Measurements from ENCODE around the gene ALG5. TPM values are rescaled to one million over a fixed set of nuclear protein-coding genes. Genes with fewer than 3 reads are reported as not detected.

The ALG5 gene
- total RNA-seq, 1 donor from 2014 or later: 52.5 TPM

- Mint-ChIP-seq H3K4me1 (ENCODE audit: low read depth) (no peaks in the 10 kb centered on the region), H3K36me3 (ENCODE audit: low read depth) (peaks cover 2% of the 10 kb centered on the region), H3K9me3 (no peaks in the 10 kb centered on the region), H3K27me3 (ENCODE audit: insufficient read depth) (peaks cover 66% of the 10 kb centered on the region), H3K27ac (no peak overlapping the region), H3K4me3 (peak overlapping the region; percentile 22)
- intact Hi-C loops (cut with micrococcal nuclease): no loop called here
- DNase-seq (ENCODE audit: low spot score): no peak
These were observed 79.8 kb downstream of the ALG5 start for GRCh38 chr13:36919171-36919832.

GRCh38 chr13:36918246-36919131, 80.7 kb downstream of the ALG5 start:
- Mint-ChIP-seq H3K4me3 (peak overlapping the region; percentile 22), H3K4me1 (ENCODE audit: low read depth) (no peaks in the 10 kb centered on the region), H3K9me3 (no peaks in the 10 kb centered on the region), H3K36me3 (ENCODE audit: low read depth) (peaks cover 2% of the 10 kb centered on the region), H3K27ac (no peak overlapping the region), H3K27me3 (ENCODE audit: insufficient read depth) (peaks cover 68% of the 10 kb centered on the region)
- DNase-seq (ENCODE audit: low spot score): no peak
- intact Hi-C loops (cut with micrococcal nuclease): no loop called here

- Mint-ChIP-seq H3K36me3 (ENCODE audit: low read depth) (peaks cover 2% of the 10 kb centered on the region), H3K27ac (no peak overlapping the region), H3K4me1 (ENCODE audit: low read depth) (no peaks in the 10 kb centered on the region)
These were observed 81.8 kb downstream of the ALG5 start for GRCh38 chr13:36917311-36917710.

GRCh38 chr13:36915896-36916640, 83.1 kb downstream of the ALG5 start:
- no peak overlapping the region for H3K4me3 Mint-ChIP-seq
- peaks cover 2% of the 10 kb centered on the region for H3K36me3 Mint-ChIP-seq (ENCODE audit: low read depth)
- DNase-seq (ENCODE audit: low spot score): no peak
- H3K27me3 Mint-ChIP-seq (ENCODE audit: insufficient read depth): peaks cover 49% of the 10 kb centered on the region
- H3K9me3 Mint-ChIP-seq: no peaks in the 10 kb centered on the region
- intact Hi-C loops (cut with micrococcal nuclease): no loop called here
- no peak overlapping the region for H3K27ac Mint-ChIP-seq
- H3K4me1 Mint-ChIP-seq (ENCODE audit: low read depth): no peaks in the 10 kb centered on the region

More at GRCh38 chr13:36917311-36917710, 81.8 kb downstream of the ALG5 start:
- intact Hi-C loops (cut with micrococcal nuclease): no loop called here
- no peaks in the 10 kb centered on the region for H3K9me3 Mint-ChIP-seq
- DNase-seq (ENCODE audit: low spot score): no peak
- H3K27me3 Mint-ChIP-seq (ENCODE audit: insufficient read depth): peaks cover 61% of the 10 kb centered on the region
- no peak overlapping the region for H3K4me3 Mint-ChIP-seq

GRCh38 chr13:36915106-36915505, 84.0 kb downstream of the ALG5 start:
- Mint-ChIP-seq H3K4me1 (ENCODE audit: low read depth) (no peaks in the 10 kb centered on the region), H3K27me3 (ENCODE audit: insufficient read depth) (peaks cover 42% of the 10 kb centered on the region), H3K36me3 (ENCODE audit: low read depth) (no peaks in the 10 kb centered on the region), H3K27ac (no peak overlapping the region), H3K4me3 (no peak overlapping the region), H3K9me3 (no peaks in the 10 kb centered on the region)
- no peak for DNase-seq (ENCODE audit: low spot score)
- intact Hi-C loops (cut with micrococcal nuclease): no loop called here

- no peaks in the 10 kb centered on the region for H3K9me3 Mint-ChIP-seq
- no peaks in the 10 kb centered on the region for H3K36me3 Mint-ChIP-seq (ENCODE audit: low read depth)
- no peak overlapping the region for H3K27ac Mint-ChIP-seq
- no peak for DNase-seq (ENCODE audit: low spot score)
- intact Hi-C loops (cut with micrococcal nuclease): no loop called here
- no peaks in the 10 kb centered on the region for H3K4me1 Mint-ChIP-seq (ENCODE audit: low read depth)
- H3K4me3 Mint-ChIP-seq: no peak overlapping the region
- H3K27me3 Mint-ChIP-seq (ENCODE audit: insufficient read depth): peaks cover 42% of the 10 kb centered on the region
These were observed 84.5 kb downstream of the ALG5 start for GRCh38 chr13:36914648-36915047.

GRCh38 chr13:36913463-36913862, 85.7 kb downstream of the ALG5 start:
- intact Hi-C loops (cut with micrococcal nuclease): no loop called here
- Mint-ChIP-seq H3K9me3 (no peaks in the 10 kb centered on the region), H3K36me3 (ENCODE audit: low read depth) (no peaks in the 10 kb centered on the region), H3K27ac (no peak overlapping the region), H3K27me3 (ENCODE audit: insufficient read depth) (peaks cover 33% of the 10 kb centered on the region), H3K4me3 (no peak overlapping the region), H3K4me1 (ENCODE audit: low read depth) (no peaks in the 10 kb centered on the region)
- no peak for DNase-seq (ENCODE audit: low spot score)

GRCh38 chr13:36912973-36913372, 86.2 kb downstream of the ALG5 start:
- Mint-ChIP-seq H3K36me3 (ENCODE audit: low read depth) (no peaks in the 10 kb centered on the region), H3K27me3 (ENCODE audit: insufficient read depth) (peaks cover 29% of the 10 kb centered on the region), H3K4me1 (ENCODE audit: low read depth) (no peaks in the 10 kb centered on the region), H3K9me3 (no peaks in the 10 kb centered on the region), H3K27ac (no peak overlapping the region), H3K4me3 (no peak overlapping the region)
- intact Hi-C loops (cut with micrococcal nuclease): no loop called here
- no peak for DNase-seq (ENCODE audit: low spot score)

GRCh38 chr13:36912369-36912768, 86.8 kb downstream of the ALG5 start:
- no peak overlapping the region for H3K4me3 Mint-ChIP-seq
- no peaks in the 10 kb centered on the region for H3K36me3 Mint-ChIP-seq (ENCODE audit: low read depth)
- DNase-seq (ENCODE audit: low spot score): no peak

GRCh38 chr13:36910545-36910944, 88.6 kb downstream of the ALG5 start:
- Mint-ChIP-seq H3K27ac (no peak overlapping the region), H3K4me3 (no peak overlapping the region), H3K36me3 (ENCODE audit: low read depth) (no peaks in the 10 kb centered on the region), H3K4me1 (ENCODE audit: low read depth) (no peaks in the 10 kb centered on the region), H3K9me3 (no peaks in the 10 kb centered on the region), H3K27me3 (ENCODE audit: insufficient read depth) (peaks cover 21% of the 10 kb centered on the region)
- DNase-seq (ENCODE audit: low spot score): no peak
- intact Hi-C loops (cut with micrococcal nuclease): no loop called here

More at GRCh38 chr13:36912369-36912768, 86.8 kb downstream of the ALG5 start:
- intact Hi-C loops (cut with micrococcal nuclease): no loop called here
- no peaks in the 10 kb centered on the region for H3K4me1 Mint-ChIP-seq (ENCODE audit: low read depth)
- no peaks in the 10 kb centered on the region for H3K9me3 Mint-ChIP-seq
- H3K27me3 Mint-ChIP-seq (ENCODE audit: insufficient read depth): peaks cover 25% of the 10 kb centered on the region
- no peak overlapping the region for H3K27ac Mint-ChIP-seq

GRCh38 chr13:36907821-36908220, 91.3 kb downstream of the ALG5 start:
- no peaks in the 10 kb centered on the region for H3K4me1 Mint-ChIP-seq (ENCODE audit: low read depth)
- no peaks in the 10 kb centered on the region for H3K9me3 Mint-ChIP-seq
- peaks cover 15% of the 10 kb centered on the region for H3K27me3 Mint-ChIP-seq (ENCODE audit: insufficient read depth)

GRCh38 chr13:36907266-36907665, 91.9 kb downstream of the ALG5 start:
- Mint-ChIP-seq H3K4me1 (ENCODE audit: low read depth) (no peaks in the 10 kb centered on the region), H3K27ac (no peak overlapping the region), H3K9me3 (no peaks in the 10 kb centered on the region), H3K36me3 (ENCODE audit: low read depth) (no peaks in the 10 kb centered on the region), H3K4me3 (no peak overlapping the region), H3K27me3 (ENCODE audit: insufficient read depth) (peaks cover 14% of the 10 kb centered on the region)
- intact Hi-C loops (cut with micrococcal nuclease): no loop called here
- DNase-seq (ENCODE audit: low spot score): no peak

More at GRCh38 chr13:36907821-36908220, 91.3 kb downstream of the ALG5 start:
- Mint-ChIP-seq H3K27ac (no peak overlapping the region), H3K36me3 (ENCODE audit: low read depth) (no peaks in the 10 kb centered on the region), H3K4me3 (no peak overlapping the region)
- intact Hi-C loops (cut with micrococcal nuclease): no loop called here
- DNase-seq (ENCODE audit: low spot score): no peak

- Mint-ChIP-seq H3K27ac (no peak overlapping the region), H3K27me3 (ENCODE audit: insufficient read depth) (peaks cover 14% of the 10 kb centered on the region), H3K36me3 (ENCODE audit: low read depth) (no peaks in the 10 kb centered on the region), H3K4me3 (no peak overlapping the region), H3K4me1 (ENCODE audit: low read depth) (no peaks in the 10 kb centered on the region), H3K9me3 (no peaks in the 10 kb centered on the region)
- DNase-seq (ENCODE audit: low spot score): no peak
- intact Hi-C loops (cut with micrococcal nuclease): no loop called here
These were observed 93.2 kb downstream of the ALG5 start for GRCh38 chr13:36905944-36906343.
